ENCODE data around the gene C4orf50. TPM values are rescaled to one million over a fixed set of nuclear protein-coding genes. Genes with fewer than 3 reads are reported as not detected.
"Not testable (repeated sequence)": the region's sequence is repeated elsewhere in the genome, so short reads cannot be mapped to it uniquely, and the experiment has no call there.

C4orf50 gene
- total RNA-seq, 1 donor from 2014 or later = not detected

DNA sequence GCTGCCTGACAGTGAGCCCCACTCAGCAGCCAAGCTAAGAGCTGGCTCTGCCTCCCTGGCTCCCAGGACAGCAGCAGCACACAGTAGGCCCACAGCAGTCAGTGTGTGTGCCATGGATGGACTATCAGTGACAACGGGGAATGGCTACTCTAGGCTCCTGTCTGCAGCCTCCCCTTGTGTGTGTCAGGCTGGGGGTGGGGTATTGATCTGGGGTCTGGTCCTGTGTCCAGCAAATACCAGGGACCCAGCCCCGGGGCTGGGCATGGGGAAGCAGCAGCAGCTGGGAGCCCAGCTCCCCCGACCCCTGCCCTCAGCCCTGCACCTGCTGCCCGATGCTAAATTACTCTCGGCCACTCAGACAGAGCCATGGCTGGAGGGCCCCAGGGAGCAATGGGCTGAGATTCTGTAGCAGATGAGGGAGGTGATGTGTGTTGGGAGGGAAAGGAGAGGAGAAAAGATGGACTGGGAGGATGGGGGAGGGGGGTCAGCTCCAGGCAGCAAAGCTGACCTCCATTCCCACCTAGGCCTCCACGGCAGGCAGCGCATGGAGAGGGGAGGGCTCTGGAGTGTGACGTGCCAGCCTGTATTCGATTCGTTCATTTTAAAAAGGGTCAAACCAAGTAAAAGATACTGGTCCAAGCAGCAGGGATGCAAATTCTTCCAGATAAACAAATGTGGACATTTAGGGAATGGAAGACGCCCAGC lies 64.0 kb downstream of the C4orf50 start:
- no peak overlapping the region for H3K4me3 ChIP-seq (ENCODE audit: low read depth, low read length)
- TF ChIP-seq, protein P1, sequence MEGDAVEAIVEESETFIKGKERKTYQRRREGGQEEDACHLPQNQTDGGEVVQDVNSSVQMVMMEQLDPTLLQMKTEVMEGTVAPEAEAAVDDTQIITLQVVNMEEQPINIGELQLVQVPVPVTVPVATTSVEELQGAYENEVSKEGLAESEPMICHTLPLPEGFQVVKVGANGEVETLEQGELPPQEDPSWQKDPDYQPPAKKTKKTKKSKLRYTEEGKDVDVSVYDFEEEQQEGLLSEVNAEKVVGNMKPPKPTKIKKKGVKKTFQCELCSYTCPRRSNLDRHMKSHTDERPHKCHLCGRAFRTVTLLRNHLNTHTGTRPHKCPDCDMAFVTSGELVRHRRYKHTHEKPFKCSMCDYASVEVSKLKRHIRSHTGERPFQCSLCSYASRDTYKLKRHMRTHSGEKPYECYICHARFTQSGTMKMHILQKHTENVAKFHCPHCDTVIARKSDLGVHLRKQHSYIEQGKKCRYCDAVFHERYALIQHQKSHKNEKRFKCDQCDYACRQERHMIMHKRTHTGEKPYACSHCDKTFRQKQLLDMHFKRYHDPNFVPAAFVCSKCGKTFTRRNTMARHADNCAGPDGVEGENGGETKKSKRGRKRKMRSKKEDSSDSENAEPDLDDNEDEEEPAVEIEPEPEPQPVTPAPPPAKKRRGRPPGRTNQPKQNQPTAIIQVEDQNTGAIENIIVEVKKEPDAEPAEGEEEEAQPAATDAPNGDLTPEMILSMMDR (conservative IDR thresholded peaks at IDR 0.05; ENCODE audit: low read depth, low read length) = no peak

GRCh38 chr4:5952975-5953951 lies 65.0 kb downstream of the C4orf50 start:
- no peak overlapping the region for H3K4me3 ChIP-seq (ENCODE audit: low read depth, low read length)
- DNase-seq (ENCODE audit: low read depth) = no peak
- TF ChIP-seq, protein P1 (conservative IDR thresholded peaks at IDR 0.05; ENCODE audit: low read depth, low read length) = no peak

More for the DNA sequence above, 64.0 kb downstream of the C4orf50 start:
- DNase-seq (ENCODE audit: low read depth) = no peak

GRCh38 chr4:5952286-5952974 lies 65.8 kb downstream of the C4orf50 start:
- H3K4me3 ChIP-seq (ENCODE audit: low read depth, low read length) = no peak overlapping the region
- no peak for DNase-seq (ENCODE audit: low read depth)
- TF ChIP-seq, protein P1 (conservative IDR thresholded peaks at IDR 0.05; ENCODE audit: low read depth, low read length) = no peak

GRCh38 chr4:5946653-5947052 lies 71.6 kb downstream of the C4orf50 start:
- DNase-seq (ENCODE audit: low read depth); H3K4me3 ChIP-seq (ENCODE audit: low read depth, low read length): not testable (repeated sequence)

GRCh38 chr4:5945936-5946335 lies 72.3 kb downstream of the C4orf50 start:
- no peak for DNase-seq (ENCODE audit: low read depth)
- H3K4me3 ChIP-seq (ENCODE audit: low read depth, low read length) = no peak overlapping the region
- TF ChIP-seq, protein P1 (conservative IDR thresholded peaks at IDR 0.05; ENCODE audit: low read depth, low read length) = no peak

DNA sequence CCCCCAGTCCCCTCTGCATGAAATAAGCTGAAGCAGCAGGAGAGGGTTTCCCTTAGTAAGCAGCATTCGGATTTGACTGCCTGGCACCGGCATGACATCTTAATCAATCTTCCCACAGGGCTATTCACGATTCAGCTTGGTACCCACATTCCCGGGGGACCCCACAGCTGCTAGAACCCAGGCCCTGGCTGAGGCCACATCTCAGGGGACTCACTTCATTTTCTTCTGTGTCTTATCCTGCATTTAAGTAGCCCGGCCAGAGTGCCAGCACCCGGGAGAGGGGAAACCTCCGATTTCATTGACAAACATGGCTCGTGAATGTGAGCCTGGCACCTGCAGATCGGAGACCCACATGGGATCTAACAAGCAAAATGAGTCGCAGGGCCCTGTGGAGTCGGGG lies 73.1 kb downstream of the C4orf50 start:
- no peak overlapping the region for H3K4me3 ChIP-seq (ENCODE audit: low read depth, low read length)
- TF ChIP-seq, protein P1 (conservative IDR thresholded peaks at IDR 0.05; ENCODE audit: low read depth, low read length) = no peak
- DNase-seq (ENCODE audit: low read depth) = no peak

DNA sequence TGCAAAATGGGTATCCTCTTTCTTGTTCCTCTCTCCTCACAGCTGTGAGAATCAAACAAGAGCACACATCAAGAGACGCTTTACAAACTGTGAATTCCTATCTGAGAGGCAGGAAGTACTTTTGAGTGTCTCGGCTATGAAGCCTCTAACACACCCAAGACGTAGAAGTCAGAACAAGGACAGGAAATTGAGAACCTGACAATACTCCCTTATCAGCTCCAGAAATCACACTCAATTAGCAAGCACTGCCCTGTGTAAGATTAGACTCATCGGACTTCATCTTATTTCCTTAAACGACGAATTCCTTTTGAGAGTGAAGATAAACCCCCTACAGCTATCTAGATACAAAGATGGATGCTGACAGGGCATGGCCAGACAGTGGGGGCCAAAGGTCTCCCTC lies 74.7 kb downstream of the C4orf50 start:
- TF ChIP-seq, protein P1 (conservative IDR thresholded peaks at IDR 0.05; ENCODE audit: low read depth, low read length) = no peak
- DNase-seq (ENCODE audit: low read depth) = no peak
- no peak overlapping the region for H3K4me3 ChIP-seq (ENCODE audit: low read depth, low read length)
